Pancreas (tissue), 10 donors: ENCODE measurements around the gene EFCAB8. TPM values are rescaled to one million over a fixed set of nuclear protein-coding genes. Genes with fewer than 3 reads are reported as not detected.

Source experiments
- ATAC-seq, 4 donors: fragments of 200-7000 bp; cut with Tn5 transposase; one replicate each; pipeline versions ENCODE4 v1.8.0 to v1.9.1; 2020; ENCODE audit warnings: mild to moderate bottlenecking in 4 of 4, moderate library complexity in 4 of 4
- DNase-seq, 6 donors: peaks; one replicate each; pipeline ENCODE4 v3.0.0-alpha.2; 2020
- FAIRE-seq: peaks from 2 replicates; lab custom pipeline; 2012; peaks lifted over from hg19 to GRCh38; lab: Jason Lieb, UNC
- H3K27ac ChIP-seq, 4 donors: fragments of 200-600 bp; sonication (generic); 1 replicate in 3 of 4; 2 replicates in 1 of 4; pipeline versions ENCODE4 v1.5.0 to v1.8.0; 2020
- H3K27me3 ChIP-seq, 4 donors: fragments of 200-600 bp; one replicate each; pipeline ENCODE4 v1.8.0; 2021
- H3K36me3 ChIP-seq, 3 donors: fragments of 200-600 bp; sonication (generic) in 1 of 3; one replicate each; pipeline versions ENCODE4 v1.5.0 to v1.8.0; 2020 to 2021
- H3K4me1 ChIP-seq, 3 donors: fragments of 200-600 bp; one replicate each; pipeline ENCODE4 v1.8.0; 2021
- H3K4me3 ChIP-seq, 4 donors: fragments of 200-600 bp; sonication (generic) in 2 of 4; one replicate each; pipeline versions ENCODE4 v1.5.0 to v1.8.0; 2020 to 2021
- H3K9me3 ChIP-seq, 4 donors: fragments of 200-600 bp; one replicate each; pipeline ENCODE4 v1.8.0; 2021
- WGBS, 2 donors: extraction: QIAGEN DNeasy Blood & Tissue Kit; methylation state at CpG; one replicate each; pipeline ENCODE4 v1.1.7; 2013; 5-methylcytosine and 5-hydroxymethylcytosine counted together
- intact Hi-C, 3 donors: fragments of 100-400 bp; cut with DNase I; formaldehyde crosslinking; loops; one replicate each; pipeline versions ENCODE4 v1.11.1 to v1.14.2; 2022
- polyA plus RNA-seq, 2 donors: library from polyadenylated mRNA; stranded (reverse); fragments of 200-250 nt; gene quantifications; one replicate each; pipeline ENCODE4 v1.2.3, GENCODE V29; 2013
- total RNA-seq, 6 donors: library from RNA; stranded (reverse); fragmentation: NEBNext Ultra II Directional in 4 of 6; extraction: Animal tissue kit (Norgen Biotek cat#: 25700) in 4 of 6; gene quantifications; one replicate each; pipeline versions ENCODE4 v1.2.1 to v1.2.4, GENCODE V29; 2021 to 2023
- TF ChIP-seq, protein P1 (sequence below), 4 donors: fragments of 200-600 bp; sonication (generic) in 3 of 4; IDR thresholded peaks; one replicate each; pipeline versions ENCODE4 v1.5.0 to v1.8.0; 2021; ENCODE audit warnings: antibody characterized with exemption in 4 of 4
- donor health status: healthy with polysubstance abuse.
- donor health status: DM: no; HTN: no; CAD: no; lungs with moderate emphysema.
- donor health status: DM: no; HTN: no; CAD: no.
- donor health status: control.
- donor health status: control.
- donor health status: Bipolar disorder and iron deficiency.
- donor health status: DM: yes; HTN: yes; CAD: no.
- donor health status: DM: no; HTN: no; CAD: no.
- donor health status: DM: no; HTN: no; CAD: no.
- donor health status: DM: yes; HTN: yes; CAD: no.

Gene EFCAB8
- total and polyA plus RNA-seq, 8 donors, result 0.12 to 0.35 (median 0.19) TPM; not detected in 1

GRCh38 chr20:32879538-32879937, 20.8 kb downstream of the EFCAB8 start:
- no peak for FAIRE-seq
- H3K27me3 ChIP-seq, result no peaks in the 10 kb centered on the region
- ATAC-seq, result no peak
- no peak overlapping the region for H3K4me3 ChIP-seq
- intact Hi-C loops, result no loop called here
- no peaks in the 10 kb centered on the region for H3K4me1 ChIP-seq
- DNase-seq, result no peak
- WGBS, 2 donors, result 88 to 96% methylated on average over 9 of the region's 9 CpGs
- TF ChIP-seq, protein P1, sequence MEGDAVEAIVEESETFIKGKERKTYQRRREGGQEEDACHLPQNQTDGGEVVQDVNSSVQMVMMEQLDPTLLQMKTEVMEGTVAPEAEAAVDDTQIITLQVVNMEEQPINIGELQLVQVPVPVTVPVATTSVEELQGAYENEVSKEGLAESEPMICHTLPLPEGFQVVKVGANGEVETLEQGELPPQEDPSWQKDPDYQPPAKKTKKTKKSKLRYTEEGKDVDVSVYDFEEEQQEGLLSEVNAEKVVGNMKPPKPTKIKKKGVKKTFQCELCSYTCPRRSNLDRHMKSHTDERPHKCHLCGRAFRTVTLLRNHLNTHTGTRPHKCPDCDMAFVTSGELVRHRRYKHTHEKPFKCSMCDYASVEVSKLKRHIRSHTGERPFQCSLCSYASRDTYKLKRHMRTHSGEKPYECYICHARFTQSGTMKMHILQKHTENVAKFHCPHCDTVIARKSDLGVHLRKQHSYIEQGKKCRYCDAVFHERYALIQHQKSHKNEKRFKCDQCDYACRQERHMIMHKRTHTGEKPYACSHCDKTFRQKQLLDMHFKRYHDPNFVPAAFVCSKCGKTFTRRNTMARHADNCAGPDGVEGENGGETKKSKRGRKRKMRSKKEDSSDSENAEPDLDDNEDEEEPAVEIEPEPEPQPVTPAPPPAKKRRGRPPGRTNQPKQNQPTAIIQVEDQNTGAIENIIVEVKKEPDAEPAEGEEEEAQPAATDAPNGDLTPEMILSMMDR (IDR thresholded peaks at IDR 0.05), result no peak
- H3K36me3 ChIP-seq, result no peaks in the 10 kb centered on the region
- no peak overlapping the region for H3K27ac ChIP-seq
- no peaks in the 10 kb centered on the region for H3K9me3 ChIP-seq

DNA sequence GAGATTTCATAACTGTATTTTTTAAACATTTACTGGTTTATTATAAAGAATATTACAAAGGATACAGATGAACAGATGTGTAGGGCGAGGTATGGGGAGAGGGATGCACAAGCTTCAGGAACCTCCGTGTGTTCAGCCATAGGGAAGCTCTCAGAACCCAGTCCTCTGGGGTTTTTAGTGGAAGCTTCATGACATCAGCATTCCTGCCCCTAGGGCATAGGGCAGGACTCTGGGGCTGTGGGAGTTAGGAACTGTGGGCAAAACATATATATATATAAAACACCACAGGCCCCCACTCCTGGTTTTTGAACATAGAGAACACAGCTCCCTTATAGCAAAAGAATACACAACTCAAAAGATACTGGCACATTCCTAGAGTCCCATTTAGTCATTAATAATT, 21.9 kb downstream of the EFCAB8 start:
- Histone ChIP-seq H3K36me3 (no peaks in the 10 kb centered on the region), H3K27ac (no peak overlapping the region), H3K4me1 (no peaks in the 10 kb centered on the region), H3K9me3 (no peaks in the 10 kb centered on the region), H3K27me3 (no peaks in the 10 kb centered on the region), H3K4me3 (no peak overlapping the region)
- TF ChIP-seq, protein P1 (IDR thresholded peaks at IDR 0.05), result no peak
- ATAC-seq (no peak), FAIRE-seq (no peak), DNase-seq (no peak)
- WGBS, 2 donors, result 92 to 96% methylated on average over 2 of the region's 2 CpGs
- intact Hi-C loops, result no loop called here

- no peaks in the 10 kb centered on the region for H3K36me3 ChIP-seq
- peaks cover 0 to under 1% (median 0%) of the 10 kb centered on the region in 3 donors for H3K4me1 ChIP-seq
- no peaks in the 10 kb centered on the region for H3K27me3 ChIP-seq
- WGBS, 2 donors, result 74 to 82% methylated on average over 5 of the region's 5 CpGs
- ATAC-seq (no peak), FAIRE-seq (no peak), DNase-seq (no peak)
- no peak overlapping the region for H3K27ac ChIP-seq
- H3K9me3 ChIP-seq, result no peaks in the 10 kb centered on the region
- intact Hi-C loops, result no loop called here
- TF ChIP-seq, protein P1 (IDR thresholded peaks at IDR 0.05), result no peak
- no peak overlapping the region for H3K4me3 ChIP-seq
Measured at GRCh38 chr20:32883081-32883480, 24.4 kb downstream of the EFCAB8 start.

DNA sequence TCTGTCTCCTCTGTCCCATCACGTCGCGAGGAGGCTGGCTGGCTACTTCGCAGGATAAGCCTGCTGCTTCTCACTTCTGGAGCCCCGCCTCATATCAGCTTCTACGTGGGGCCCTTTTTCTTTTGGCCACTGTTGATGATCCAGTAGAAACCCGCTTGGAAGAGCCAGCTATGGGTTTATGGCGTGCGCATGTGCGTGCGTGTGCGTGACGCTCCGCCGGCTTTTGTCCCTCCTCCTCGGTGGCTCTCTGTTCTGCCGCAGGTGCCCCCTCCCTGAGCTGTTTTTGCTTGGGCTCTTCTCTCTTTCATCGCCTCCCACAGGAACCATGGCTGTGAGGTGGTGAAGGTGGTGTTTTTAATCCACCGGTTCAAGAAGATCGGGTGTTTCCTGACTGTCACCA, 26.5 kb downstream of the EFCAB8 start:
- H3K36me3 ChIP-seq, result no peaks in the 10 kb centered on the region
- H3K4me3 ChIP-seq, result no peak overlapping the region
- TF ChIP-seq, protein P1 (IDR thresholded peaks at IDR 0.05), result no peak
- ATAC-seq (no peak), DNase-seq (no peak), FAIRE-seq (no peak)
- 93 to 95% methylated on average over 20 of the region's 20 CpGs for WGBS, 2 donors
- H3K9me3 ChIP-seq, result no peaks in the 10 kb centered on the region
- H3K27me3 ChIP-seq, result no peaks in the 10 kb centered on the region
- no peak overlapping the region for H3K27ac ChIP-seq
- intact Hi-C loops, result no loop called here
- peaks cover 0 to 5% (median 0%) of the 10 kb centered on the region in 3 donors for H3K4me1 ChIP-seq

GRCh38 chr20:32885952-32886351, 27.2 kb downstream of the EFCAB8 start:
- TF ChIP-seq, protein P1 (IDR thresholded peaks at IDR 0.05), result no peak
- WGBS, 2 donors, result 94 to 97% methylated on average over 4 of the region's 4 CpGs
- Histone ChIP-seq H3K9me3 (no peaks in the 10 kb centered on the region), H3K4me3 (no peak overlapping the region), H3K27ac (no peak overlapping the region), H3K27me3 (no peaks in the 10 kb centered on the region), H3K4me1 (peaks cover 0 to 5% (median 0%) of the 10 kb centered on the region in 3 donors), H3K36me3 (no peaks in the 10 kb centered on the region)
- ATAC-seq, result no peak
- FAIRE-seq, result no peak
- DNase-seq, result no peak
- intact Hi-C loops, result no loop called here
